Epithelial cell of proximal tubule (primary cell): ENCODE measurements around the gene TDRKH. TPM values are rescaled to one million over a fixed set of nuclear protein-coding genes. Genes with fewer than 3 reads are reported as not detected.
"Not testable (repeated sequence)": the region's sequence is repeated elsewhere in the genome, so short reads cannot be mapped to it uniquely, and the experiment has no call there.

Experiments
- DNase-seq: peaks from one replicate; pipeline ENCODE4 v3.0.0-alpha.2; 2011; ENCODE audit warnings: low read depth
- H3K4me3 ChIP-seq: 2 replicates; pipeline ENCODE4 v1.5.1; 2011; ENCODE audit warnings: low read depth, mild to moderate bottlenecking, low read length
- total RNA-seq: library from RNA; depleted of rRNA; stranded (reverse); fragments of >200 nt; gene quantifications from 2 replicates; pipeline ENCODE4 v1.2.3, GENCODE V29; 2015
- TF ChIP-seq, protein P1 (sequence below): conservative IDR thresholded peaks from 2 replicates; pipeline ENCODE4 v1.5.1; 2012; ENCODE audit warnings: low read depth, mild to moderate bottlenecking, low read length

The TDRKH gene
- total RNA-seq, 1 donor from 2014 or later: 7.4 TPM

DNA sequence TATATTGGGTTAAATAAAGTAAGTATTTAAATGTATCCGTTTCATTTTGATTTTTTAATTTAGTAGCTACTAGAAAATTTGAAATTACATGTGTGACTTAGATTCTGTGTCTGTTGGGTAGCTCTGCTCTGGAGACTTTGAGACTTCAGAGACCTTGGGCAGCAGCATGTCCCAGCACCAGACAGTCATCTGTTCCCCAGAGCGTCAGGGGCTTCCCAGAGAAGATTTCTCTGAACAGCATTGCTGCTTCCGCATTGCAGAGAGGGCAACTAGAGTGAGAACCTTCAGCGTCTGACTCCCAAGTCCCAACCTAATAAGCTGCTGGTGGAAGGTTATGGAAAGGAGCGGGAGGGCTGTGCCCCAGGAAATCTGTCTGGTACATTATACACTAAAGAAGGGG lies 8.3 kb upstream of the TDRKH start:
- no peak overlapping the region for H3K4me3 ChIP-seq
- TF ChIP-seq, protein P1, sequence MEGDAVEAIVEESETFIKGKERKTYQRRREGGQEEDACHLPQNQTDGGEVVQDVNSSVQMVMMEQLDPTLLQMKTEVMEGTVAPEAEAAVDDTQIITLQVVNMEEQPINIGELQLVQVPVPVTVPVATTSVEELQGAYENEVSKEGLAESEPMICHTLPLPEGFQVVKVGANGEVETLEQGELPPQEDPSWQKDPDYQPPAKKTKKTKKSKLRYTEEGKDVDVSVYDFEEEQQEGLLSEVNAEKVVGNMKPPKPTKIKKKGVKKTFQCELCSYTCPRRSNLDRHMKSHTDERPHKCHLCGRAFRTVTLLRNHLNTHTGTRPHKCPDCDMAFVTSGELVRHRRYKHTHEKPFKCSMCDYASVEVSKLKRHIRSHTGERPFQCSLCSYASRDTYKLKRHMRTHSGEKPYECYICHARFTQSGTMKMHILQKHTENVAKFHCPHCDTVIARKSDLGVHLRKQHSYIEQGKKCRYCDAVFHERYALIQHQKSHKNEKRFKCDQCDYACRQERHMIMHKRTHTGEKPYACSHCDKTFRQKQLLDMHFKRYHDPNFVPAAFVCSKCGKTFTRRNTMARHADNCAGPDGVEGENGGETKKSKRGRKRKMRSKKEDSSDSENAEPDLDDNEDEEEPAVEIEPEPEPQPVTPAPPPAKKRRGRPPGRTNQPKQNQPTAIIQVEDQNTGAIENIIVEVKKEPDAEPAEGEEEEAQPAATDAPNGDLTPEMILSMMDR: no peak
- no peak for DNase-seq

GRCh38 chr1:151790940-151791651 lies 796 bp upstream of the TDRKH start:
- H3K4me3 ChIP-seq: peak overlapping the region; percentile 88
- TF ChIP-seq, protein P1: no peak
- DNase-seq: no peak

GRCh38 chr1:151787689-151788088 lies 2.6 kb downstream of the TDRKH start:
- TF ChIP-seq, protein P1: no peak
- DNase-seq: no peak
- H3K4me3 ChIP-seq: no peak overlapping the region

DNA sequence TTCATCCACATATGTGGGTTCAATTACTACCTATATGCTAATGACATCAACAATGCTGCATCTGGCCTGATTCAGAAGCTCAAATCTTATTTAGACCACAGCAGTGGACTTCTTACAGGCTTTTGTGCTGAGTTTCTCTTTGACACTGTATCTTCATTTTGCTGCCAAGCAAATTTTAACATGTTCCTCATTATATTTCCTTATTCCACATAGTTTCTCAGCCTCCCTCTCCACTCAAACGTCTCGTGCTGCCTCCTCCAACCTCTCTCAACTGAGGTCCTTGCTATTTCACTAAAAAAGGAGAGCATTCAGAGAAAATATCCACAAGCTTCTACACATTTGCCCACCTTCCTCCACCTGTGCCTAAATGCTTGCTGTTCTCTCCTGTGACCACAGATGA lies 6.5 kb downstream of the TDRKH start:
- no peak for DNase-seq
- no peak overlapping the region for H3K4me3 ChIP-seq
- TF ChIP-seq, protein P1: no peak

DNA sequence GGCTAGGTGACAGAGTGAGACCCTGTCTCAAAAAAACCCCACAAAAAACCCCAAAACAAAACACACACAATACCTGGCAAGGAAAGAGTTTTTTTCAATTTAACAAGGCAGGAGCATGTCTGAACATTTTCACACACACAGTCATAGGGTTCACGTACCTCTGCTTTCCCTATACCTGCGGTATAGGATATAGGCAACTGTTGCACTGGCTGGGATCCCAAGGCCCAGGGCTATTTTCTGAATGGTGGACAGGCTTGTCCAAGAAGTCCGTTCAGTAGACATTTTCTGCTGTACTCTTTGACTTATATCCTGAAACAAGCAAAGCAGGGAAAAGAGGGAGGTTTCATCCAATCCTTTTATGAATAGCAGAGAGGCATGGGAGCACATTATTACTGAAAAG lies 7.6 kb downstream of the TDRKH start:
- no peak overlapping the region for H3K4me3 ChIP-seq
- DNase-seq: no peak
- TF ChIP-seq, protein P1: no peak

DNA sequence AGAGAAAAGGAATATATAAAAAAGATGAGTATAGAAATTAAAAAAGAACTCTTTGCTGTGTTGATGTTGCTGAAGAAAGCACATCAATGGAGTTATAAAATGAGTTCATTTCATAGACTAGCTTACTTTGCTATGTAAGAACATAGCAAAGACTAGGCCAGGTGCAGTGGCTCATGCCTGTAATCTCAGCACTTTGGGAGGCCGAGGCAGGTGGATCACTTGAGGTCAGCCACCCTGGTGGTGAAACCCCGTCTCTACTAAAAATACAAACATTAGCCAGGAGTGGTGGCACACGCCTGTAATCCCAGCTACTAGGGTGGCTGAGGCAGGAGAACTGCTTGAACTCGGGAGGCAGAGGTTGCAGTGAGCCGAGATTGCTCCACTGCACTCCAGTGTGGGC lies 8.3 kb downstream of the TDRKH start:
- not testable (repeated sequence) for H3K4me3 ChIP-seq, DNase-seq

GRCh38 chr1:151780736-151781135 lies 9.6 kb downstream of the TDRKH start:
- H3K4me3 ChIP-seq, DNase-seq: not testable (repeated sequence)

- no peak overlapping the region for H3K4me3 ChIP-seq
- TF ChIP-seq, protein P1: no peak
- DNase-seq: no peak
Measured at GRCh38 chr1:151779852-151780251, 10.4 kb downstream of the TDRKH start.
